ENCODE results near the gene PPFIBP2. TPM values are rescaled to one million over a fixed set of nuclear protein-coding genes. Genes with fewer than 3 reads are reported as not detected.

The PPFIBP2 gene
- total RNA-seq, 1 experiment from 2014 or later: 5.7 TPM

DNA sequence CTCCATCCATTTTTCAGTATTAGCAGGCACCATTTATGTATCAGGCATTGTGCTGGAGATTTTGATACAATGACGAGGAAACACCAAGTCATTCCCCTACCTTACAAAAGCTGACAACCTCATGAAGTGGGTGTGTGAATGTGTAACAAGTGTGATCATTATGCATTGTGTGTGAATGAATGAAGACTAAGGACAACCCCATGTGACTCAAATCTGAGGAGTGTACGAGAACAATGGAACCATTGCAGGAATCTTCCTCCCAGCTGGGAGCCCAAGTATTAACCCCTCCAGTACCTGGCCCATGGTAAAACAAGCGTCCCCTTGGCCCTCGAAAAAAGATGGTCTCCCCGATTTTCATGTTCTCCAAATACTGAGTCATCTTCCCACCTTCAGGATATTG is 155.1 kb downstream of the PPFIBP2 start (continued):
- TF ChIP-seq, protein P1, sequence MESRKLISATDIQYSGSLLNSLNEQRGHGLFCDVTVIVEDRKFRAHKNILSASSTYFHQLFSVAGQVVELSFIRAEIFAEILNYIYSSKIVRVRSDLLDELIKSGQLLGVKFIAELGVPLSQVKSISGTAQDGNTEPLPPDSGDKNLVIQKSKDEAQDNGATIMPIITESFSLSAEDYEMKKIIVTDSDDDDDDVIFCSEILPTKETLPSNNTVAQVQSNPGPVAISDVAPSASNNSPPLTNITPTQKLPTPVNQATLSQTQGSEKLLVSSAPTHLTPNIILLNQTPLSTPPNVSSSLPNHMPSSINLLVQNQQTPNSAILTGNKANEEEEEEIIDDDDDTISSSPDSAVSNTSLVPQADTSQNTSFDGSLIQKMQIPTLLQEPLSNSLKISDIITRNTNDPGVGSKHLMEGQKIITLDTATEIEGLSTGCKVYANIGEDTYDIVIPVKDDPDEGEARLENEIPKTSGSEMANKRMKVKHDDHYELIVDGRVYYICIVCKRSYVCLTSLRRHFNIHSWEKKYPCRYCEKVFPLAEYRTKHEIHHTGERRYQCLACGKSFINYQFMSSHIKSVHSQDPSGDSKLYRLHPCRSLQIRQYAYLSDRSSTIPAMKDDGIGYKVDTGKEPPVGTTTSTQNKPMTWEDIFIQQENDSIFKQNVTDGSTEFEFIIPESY (IDR thresholded peaks at IDR 0.05; ENCODE audit: extremely low read depth, insufficient replicate concordance, low read length): no peak
- no peak for TF ChIP-seq ZNF274 (IDR thresholded peaks at IDR 0.05; ENCODE audit: low read depth, low read length)

DNA sequence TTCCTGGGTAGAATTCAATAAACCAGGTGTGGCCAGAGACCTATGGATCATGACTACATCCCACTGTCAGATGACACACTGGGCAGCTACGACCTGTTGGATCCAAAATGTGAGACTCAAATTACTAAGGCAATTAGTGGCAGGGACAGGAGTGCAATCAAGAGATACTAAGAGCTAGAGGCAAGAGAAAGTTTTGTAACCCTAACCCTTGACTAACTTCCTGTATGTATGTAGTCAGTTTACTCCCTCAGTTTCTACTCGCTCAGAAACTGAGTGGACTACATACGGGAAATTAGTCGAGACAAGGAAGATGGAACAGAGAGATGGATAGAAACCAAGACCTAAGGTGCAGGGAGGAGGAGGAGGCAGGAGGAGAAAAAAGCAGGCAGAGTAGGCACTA is 156.8 kb downstream of the PPFIBP2 start:
- intact Hi-C loops (cut with micrococcal nuclease): no loop called here
- POLR2A ChIA-PET: no interaction called here
- no TSS peak for BruUV-seq (replicated peaks)

More for the DNA sequence above, 156.8 kb downstream of the PPFIBP2 start:
- Histone ChIP-seq H3K27ac (ENCODE audit: low read depth, low read length) (no peak overlapping the region), H3K9me2 (ENCODE audit: insufficient read depth) (no peaks in the 10 kb centered on the region), H3K9ac (ENCODE audit: low read length) (no peak overlapping the region), H2AFZ (ENCODE audit: low read depth, low read length, poor library complexity, severe bottlenecking) (no peak overlapping the region), H3K9me3 (ENCODE audit: control insufficient read depth in 1 of 2, insufficient read depth in 1 of 2, low read depth in 1 of 2, low read length in 2 of 2) (no peaks in the 10 kb centered on the region), H4K20me1 (ENCODE audit: insufficient read depth) (no peaks in the 10 kb centered on the region), H3K4me3 (replicated peaks in 1 of 2; ENCODE audit: low read depth in 1 of 2, low read length in 2 of 2) (no peak overlapping the region), H3K36me3 (ENCODE audit: control insufficient read depth in 1 of 2, insufficient read depth in 2 of 2, low read length in 2 of 2) (no peaks in the 10 kb centered on the region), H3K4me1 (ENCODE audit: control insufficient read depth in 1 of 2, insufficient read depth in 2 of 2, low read length in 2 of 2) (peaks cover 10 to 22% of the 10 kb centered on the region in 2 experiments), H3K27me3 (ENCODE audit: insufficient read depth, low read length) (peaks cover 10% of the 10 kb centered on the region; the same call in 1 of the 2 replicates), H3K79me2 (ENCODE audit: insufficient read depth, low read length) (no peaks in the 10 kb centered on the region), H3K4me2 (ENCODE audit: low read length) (no peak overlapping the region)
- ATAC-seq: no peak
- DNase-seq (ENCODE audit: low read depth, low spot score): no peak
- RAD21 ChIA-PET (ENCODE audit: low non-redundant PET in 1 of 2, low total read pairs in 2 of 2, uncharacterized antibody in 2 of 2, unreplicated experiment in 2 of 2): no interaction called here
- CTCF ChIA-PET: no interaction called here
- TF ChIP-seq SIN3A (IDR thresholded peaks at IDR 0.05; ENCODE audit: low read depth) (no peak), EZH2phosphoT487 (IDR thresholded peaks at IDR 0.05; ENCODE audit: borderline replicate concordance) (no peak), ELF1 (IDR thresholded peaks at IDR 0.05; ENCODE audit: borderline replicate concordance, low read depth) (no peak), YY1 (IDR thresholded peaks at IDR 0.05; ENCODE audit: extremely low read depth, insufficient replicate concordance, low read depth, low read length) (no peak), RAD21 (IDR thresholded peaks at IDR 0.05; ENCODE audit: low read depth) (no peak), ZFX (IDR thresholded peaks at IDR 0.05) (no peak)
- TF ChIP-seq, protein P2, sequence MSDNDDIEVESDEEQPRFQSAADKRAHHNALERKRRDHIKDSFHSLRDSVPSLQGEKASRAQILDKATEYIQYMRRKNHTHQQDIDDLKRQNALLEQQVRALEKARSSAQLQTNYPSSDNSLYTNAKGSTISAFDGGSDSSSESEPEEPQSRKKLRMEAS (IDR thresholded peaks at IDR 0.05): no peak

All from HCT116 (cell line).